Neutrophil (primary cell): ENCODE results near the gene TMEM135.

ENCODE experiments used
- H3K27ac ChIP-seq: fragments of 200-600 bp; sonication (generic); 2 replicates; pipeline ENCODE4 v1.5.1; 2016; ENCODE audit warnings: mild to moderate bottlenecking, moderate library complexity
- H3K27me3 ChIP-seq: fragments of 200-600 bp; sonication (generic); 2 replicates; pipeline ENCODE4 v1.6.0; 2016; ENCODE audit warnings: mild to moderate bottlenecking
- H3K36me3 ChIP-seq: fragments of 200-600 bp; sonication (generic); 2 replicates; pipeline ENCODE4 v1.5.1; 2017
- H3K4me1 ChIP-seq, 2 experiments: fragments of 200-600 bp in 1 of 2; sonication (generic) in 1 of 2; 1 replicate in 1 of 2; 2 replicates in 1 of 2; pipeline versions ENCODE4 v1.5.1 to v1.6.1; 2013 to 2016; ENCODE audit warnings: low read depth in 1 of 2, low read length in 1 of 2, mild to moderate bottlenecking in 1 of 2, moderate library complexity in 1 of 2; ENCODE audit not compliant: control insufficient read depth in 1 of 2, insufficient read depth in 1 of 2
- H3K4me3 ChIP-seq, 2 experiments: fragments of 200-600 bp in 1 of 2; sonication (generic) in 1 of 2; 1 replicate in 1 of 2; 2 replicates in 1 of 2; pipeline ENCODE4 v1.5.1; 2013 to 2016; ENCODE audit warnings: low read depth in 1 of 2, low read length in 1 of 2, mild to moderate bottlenecking in 1 of 2, moderate library complexity in 1 of 2
- H3K9me3 ChIP-seq: fragments of 200-600 bp; sonication (generic); 2 replicates; pipeline ENCODE4 v1.5.1; 2016
- TF ChIP-seq, protein P1 (sequence below): fragments of 200-600 bp; sonication (generic); IDR thresholded peaks from 2 replicates; pipeline ENCODE4 v1.5.1; 2016; ENCODE audit warnings: antibody characterized with exemption

TMEM135 gene

DNA sequence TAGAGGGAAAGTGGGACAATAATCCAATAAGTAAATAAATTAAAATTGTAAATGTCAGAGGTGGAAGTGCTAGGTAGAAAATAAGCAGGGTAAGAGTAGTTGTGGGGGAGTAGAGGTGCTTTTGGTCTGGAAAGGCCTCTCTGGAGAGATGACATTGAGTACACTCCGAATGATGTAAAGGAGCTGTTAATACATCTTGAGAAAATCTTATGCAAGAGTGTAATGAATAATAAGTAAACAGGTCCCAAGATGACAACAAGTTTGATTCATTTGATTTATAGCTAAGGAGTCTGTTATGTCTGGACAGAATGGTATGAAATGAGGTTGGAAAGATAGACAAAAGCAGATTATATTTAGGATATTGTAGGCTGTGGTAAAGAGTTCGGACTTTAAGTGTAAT lies 87.5 kb downstream of the TMEM135 start:
- Histone ChIP-seq H3K27me3 (no peaks in the 10 kb centered on the region), H3K27ac (no peak overlapping the region), H3K4me1 (no peaks in the 10 kb centered on the region), H3K9me3 (no peaks in the 10 kb centered on the region), H3K36me3 (no peaks in the 10 kb centered on the region), H3K4me3 (no peak overlapping the region)
- TF ChIP-seq, protein P1, sequence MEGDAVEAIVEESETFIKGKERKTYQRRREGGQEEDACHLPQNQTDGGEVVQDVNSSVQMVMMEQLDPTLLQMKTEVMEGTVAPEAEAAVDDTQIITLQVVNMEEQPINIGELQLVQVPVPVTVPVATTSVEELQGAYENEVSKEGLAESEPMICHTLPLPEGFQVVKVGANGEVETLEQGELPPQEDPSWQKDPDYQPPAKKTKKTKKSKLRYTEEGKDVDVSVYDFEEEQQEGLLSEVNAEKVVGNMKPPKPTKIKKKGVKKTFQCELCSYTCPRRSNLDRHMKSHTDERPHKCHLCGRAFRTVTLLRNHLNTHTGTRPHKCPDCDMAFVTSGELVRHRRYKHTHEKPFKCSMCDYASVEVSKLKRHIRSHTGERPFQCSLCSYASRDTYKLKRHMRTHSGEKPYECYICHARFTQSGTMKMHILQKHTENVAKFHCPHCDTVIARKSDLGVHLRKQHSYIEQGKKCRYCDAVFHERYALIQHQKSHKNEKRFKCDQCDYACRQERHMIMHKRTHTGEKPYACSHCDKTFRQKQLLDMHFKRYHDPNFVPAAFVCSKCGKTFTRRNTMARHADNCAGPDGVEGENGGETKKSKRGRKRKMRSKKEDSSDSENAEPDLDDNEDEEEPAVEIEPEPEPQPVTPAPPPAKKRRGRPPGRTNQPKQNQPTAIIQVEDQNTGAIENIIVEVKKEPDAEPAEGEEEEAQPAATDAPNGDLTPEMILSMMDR: no peak

DNA sequence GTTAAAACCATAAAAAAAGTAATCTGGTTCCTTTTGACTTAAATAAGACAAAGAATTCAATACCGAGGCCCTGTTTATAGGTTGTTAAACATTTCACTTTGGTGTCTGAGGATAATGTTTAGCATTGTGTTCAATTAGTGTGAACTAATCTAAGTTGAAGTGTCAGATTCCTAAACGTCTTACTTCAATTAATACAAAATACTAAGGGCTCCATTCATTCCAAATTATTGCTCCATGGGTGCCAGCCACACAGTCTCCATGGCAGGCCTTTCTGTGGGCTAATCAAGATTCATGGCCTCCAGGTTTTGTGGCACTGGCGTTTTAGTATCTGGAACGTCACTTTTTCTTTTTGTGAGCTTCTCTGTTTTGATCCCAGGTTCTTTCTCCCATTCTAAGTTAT lies 89.4 kb downstream of the TMEM135 start:
- Histone ChIP-seq H3K36me3 (no peaks in the 10 kb centered on the region), H3K27ac (no peak overlapping the region), H3K4me3 (no peak overlapping the region), H3K4me1 (no peaks in the 10 kb centered on the region), H3K9me3 (no peaks in the 10 kb centered on the region), H3K27me3 (no peaks in the 10 kb centered on the region)
- TF ChIP-seq, protein P1: no peak

DNA sequence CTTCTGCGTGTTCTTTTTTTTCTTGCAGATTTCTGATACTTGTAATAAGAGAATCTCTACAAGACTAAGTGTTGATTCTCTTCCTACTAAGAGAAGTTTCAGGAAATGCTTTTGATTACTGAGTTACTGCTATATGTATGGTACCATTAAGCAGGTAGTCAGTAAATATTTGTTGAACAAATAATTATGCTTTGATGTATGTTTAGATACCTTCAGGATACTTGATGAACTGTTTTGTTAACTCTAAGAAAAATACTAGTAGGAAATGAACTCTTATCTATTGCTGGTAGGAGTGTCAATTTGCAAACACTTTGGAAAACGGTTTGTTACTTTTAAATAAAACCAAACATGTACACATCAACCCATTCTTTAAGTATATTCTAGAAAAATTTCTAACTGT lies 90.6 kb downstream of the TMEM135 start:
- H3K27me3 ChIP-seq: no peaks in the 10 kb centered on the region
- H3K9me3 ChIP-seq: no peaks in the 10 kb centered on the region
- TF ChIP-seq, protein P1: no peak
- H3K36me3 ChIP-seq: no peaks in the 10 kb centered on the region
- H3K4me1 ChIP-seq: no peaks in the 10 kb centered on the region
- no peak overlapping the region for H3K27ac ChIP-seq
- H3K4me3 ChIP-seq: no peak overlapping the region

DNA sequence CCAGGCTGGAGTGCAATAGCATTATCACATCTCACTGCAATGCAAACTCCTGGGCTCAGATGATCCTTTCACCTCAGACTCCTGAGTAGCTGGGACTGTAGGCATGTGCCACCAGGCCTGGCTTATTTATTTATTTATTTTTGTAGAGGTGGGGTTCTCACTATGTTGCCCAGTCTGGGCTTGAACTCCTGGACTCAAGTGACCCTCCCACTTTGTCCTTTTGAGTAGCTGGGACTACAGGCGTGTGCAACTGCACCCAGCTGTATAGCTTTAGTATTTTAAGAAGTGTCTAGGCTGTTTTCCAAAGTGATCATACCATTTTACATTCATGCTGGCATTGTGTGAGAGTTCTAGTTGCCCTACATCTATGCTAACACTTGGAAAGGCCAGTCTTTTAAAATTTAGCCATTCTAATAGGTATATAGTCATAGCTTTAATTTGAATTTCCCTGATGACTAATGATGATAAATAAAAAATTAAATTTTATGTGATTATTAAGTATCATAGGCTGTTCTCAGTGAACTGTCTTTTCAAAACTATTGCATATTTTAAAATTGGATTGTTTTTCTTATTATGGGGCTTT lies 96.9 kb downstream of the TMEM135 start:
- Histone ChIP-seq H3K4me3 (no peak overlapping the region), H3K27me3 (no peaks in the 10 kb centered on the region), H3K27ac (no peak overlapping the region), H3K36me3 (no peaks in the 10 kb centered on the region), H3K4me1 (no peaks in the 10 kb centered on the region), H3K9me3 (no peaks in the 10 kb centered on the region)
- TF ChIP-seq, protein P1: no peak

DNA sequence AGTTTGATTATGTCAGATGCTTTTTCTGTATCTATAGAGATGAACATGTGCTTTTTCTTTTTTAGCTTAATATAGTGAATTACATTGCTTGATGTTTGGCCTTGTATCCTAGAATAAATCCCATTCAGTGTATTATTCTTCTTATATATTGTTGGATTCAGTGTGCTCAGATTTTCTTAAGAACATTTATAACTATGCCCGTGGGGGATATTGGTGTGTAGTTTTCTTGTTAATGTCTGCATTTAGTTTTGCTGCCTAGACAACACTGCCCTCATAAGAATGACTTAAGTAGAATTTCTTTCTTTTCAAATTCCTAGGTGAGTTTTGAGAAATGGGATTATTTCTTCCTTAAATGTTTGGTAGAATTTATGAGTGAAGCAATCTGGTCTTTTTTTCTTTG lies 98.5 kb downstream of the TMEM135 start:
- H3K4me3 ChIP-seq: no peak overlapping the region
- H3K27me3 ChIP-seq: no peaks in the 10 kb centered on the region
- H3K4me1 ChIP-seq: no peaks in the 10 kb centered on the region
- TF ChIP-seq, protein P1: no peak
- no peaks in the 10 kb centered on the region for H3K36me3 ChIP-seq
- no peak overlapping the region for H3K27ac ChIP-seq
- H3K9me3 ChIP-seq: no peaks in the 10 kb centered on the region

DNA sequence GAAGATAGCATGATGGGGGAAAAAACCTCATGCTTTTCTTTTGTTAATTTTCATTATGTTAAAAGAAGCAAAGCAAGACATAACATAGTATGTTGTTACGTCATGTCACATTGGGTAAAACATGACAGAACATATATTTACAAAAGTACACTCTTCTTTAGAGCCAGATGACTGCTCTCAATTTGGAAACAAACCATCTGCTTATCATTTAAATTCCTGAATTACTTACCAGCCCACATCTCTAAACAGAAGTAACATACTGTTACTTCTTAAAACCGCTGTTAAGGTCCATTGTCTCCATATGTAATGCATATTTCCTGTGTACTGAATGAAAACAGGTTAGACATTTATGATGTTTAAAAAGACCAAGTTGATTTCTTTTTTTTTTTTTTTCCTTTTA lies 100.0 kb downstream of the TMEM135 start:
- Histone ChIP-seq H3K4me1 (no peaks in the 10 kb centered on the region), H3K9me3 (no peaks in the 10 kb centered on the region), H3K36me3 (no peaks in the 10 kb centered on the region), H3K27ac (no peak overlapping the region), H3K27me3 (no peaks in the 10 kb centered on the region), H3K4me3 (no peak overlapping the region)
- TF ChIP-seq, protein P1: no peak
